ENCODE data around the gene ATG9B.

GRCh38 chr7:151010037-151010306 is 14.3 kb downstream of the ATG9B start:
- TF ChIP-seq CTCF (IDR thresholded peaks at IDR 0.05): no peak
- TF ChIP-seq POLR2A (IDR thresholded peaks at IDR 0.05): no peak

Measured in body of pancreas (tissue), 4 donors.